GM12878 (cell line): ENCODE measurements around the gene ONECUT2. TPM values are rescaled to one million over a fixed set of nuclear protein-coding genes. Genes with fewer than 3 reads are reported as not detected.

Experiments used
- ATAC-seq: fragments of 200-7000 bp; cut with Tn5 transposase; 3 replicates; pipeline ENCODE4 v1.9.1; 2020; ENCODE audit warnings: mild to moderate bottlenecking, moderate library complexity
- BruUV-seq: library from RNA; stranded (reverse); fragments of 400-500 nt; replicated peaks from 2 replicates; lab custom pipeline; 2021; lab: Mats Ljungman, UMichigan
- CTCF ChIA-PET: fragments of 300-600 bp; sonication (Branson Sonifier 250); formaldehyde crosslinking; extraction: SDS; loops from one replicate; lab custom pipeline; 2021; ENCODE audit warnings: inconsistent platforms; lab: Yijun Ruan, JAX
- POLR2A ChIA-PET: fragments of 350-600 bp; formaldehyde crosslinking; extraction: SDS; loops from one replicate; lab custom pipeline; 2021; ENCODE audit warnings: inconsistent platforms; lab: Charles Lee
- RAD21 ChIA-PET: fragments of 300-600 bp; sonication (Branson Sonifier 250); formaldehyde crosslinking; loops from one replicate; lab custom pipeline; 2023; ENCODE audit warnings: antibody characterized with exemption; ENCODE audit not compliant: unreplicated experiment; lab: Charles Lee
- SMC1A ChIA-PET: fragments of 300-600 bp; sonication (Branson Sonifier 250); formaldehyde crosslinking; loops from one replicate; lab custom pipeline; 2023; ENCODE audit not compliant: unreplicated experiment, uncharacterized antibody; lab: Charles Lee
- DNase-seq: peaks from one replicate; pipeline ENCODE4 v3.0.0-alpha.2; 2011; ENCODE audit warnings: low read depth, low spot score
- FAIRE-seq: peaks from 3 replicates; lab custom pipeline; 2011; peaks lifted over from hg19 to GRCh38; lab: Jason Lieb, UNC
- H2AFZ ChIP-seq: 2 replicates; pipeline ENCODE4 v1.6.0; 2011; ENCODE audit warnings: low read depth, low read length, control low read depth; ENCODE audit not compliant: control insufficient read depth
- H3K27ac ChIP-seq: 2 replicates; pipeline ENCODE4 v1.5.1; 2011; ENCODE audit warnings: control low read depth; ENCODE audit not compliant: control insufficient read depth, insufficient read depth
- H3K27me3 ChIP-seq, 2 experiments: replicated peaks in 1 of 2; 2 replicates each; pipeline versions ENCODE4 v1.6.0 to v1.6.1; 2011; ENCODE audit warnings: low read length in 1 of 2; ENCODE audit not compliant: control insufficient read depth in 2 of 2, insufficient read depth in 2 of 2
- H3K36me3 ChIP-seq, 2 experiments: 2 replicates each; pipeline ENCODE4 v1.5.1; 2011; ENCODE audit warnings: low read length in 1 of 2; ENCODE audit not compliant: control insufficient read depth in 2 of 2, insufficient read depth in 2 of 2
- H3K4me1 ChIP-seq: 2 replicates; pipeline ENCODE4 v1.6.1; 2011; ENCODE audit warnings: mild to moderate bottlenecking, low read length, moderate library complexity, mixed read lengths; ENCODE audit not compliant: control insufficient read depth, insufficient read depth
- H3K4me2 ChIP-seq: 2 replicates; pipeline ENCODE4 v1.6.0; 2011; ENCODE audit warnings: control low read depth; ENCODE audit not compliant: control insufficient read depth, insufficient read depth
- H3K4me3 ChIP-seq: fragments of 200-600 bp; sonication (generic); 2 replicates; pipeline ENCODE4 v1.5.1; 2016
- H3K79me2 ChIP-seq: 2 replicates; pipeline ENCODE4 v1.6.0; 2011; ENCODE audit warnings: low read length; ENCODE audit not compliant: control insufficient read depth, insufficient read depth
- H3K9ac ChIP-seq: 2 replicates; pipeline ENCODE4 v1.8.0; 2011; ENCODE audit warnings: low read length, control low read depth, mixed read lengths; ENCODE audit not compliant: control insufficient read depth, insufficient read depth
- H3K9me3 ChIP-seq: replicated peaks from 3 replicates; pipeline ENCODE4 v1.5.1; 2011; ENCODE audit warnings: mild to moderate bottlenecking, low read length; ENCODE audit not compliant: control insufficient read depth, insufficient read depth
- H4K20me1 ChIP-seq: 2 replicates; pipeline ENCODE4 v1.6.0; 2011; ENCODE audit not compliant: control insufficient read depth, insufficient read depth
- CUX1 ChIP-seq: IDR thresholded peaks from 2 replicates; pipeline ENCODE4 v1.6.1; 2012; ENCODE audit warnings: improper control_type of control experiment, low read depth, low read length; ENCODE audit not compliant: insufficient replicate concordance
- FOXM1 ChIP-seq: IDR thresholded peaks from 2 replicates; pipeline ENCODE4 v1.6.1; 2012; ENCODE audit warnings: low read depth, mild to moderate bottlenecking, inconsistent platforms, low read length, moderate library complexity
- GATAD2B ChIP-seq: fragments of 450-650 bp; conservative IDR thresholded peaks from 2 replicates; pipeline ENCODE4 v1.6.1; 2017; ENCODE audit warnings: low read depth, mild to moderate bottlenecking, moderate library complexity
- NFYA ChIP-seq: IDR thresholded peaks from 2 replicates; pipeline ENCODE4 v1.6.1; 2011; ENCODE audit warnings: low read depth, mild to moderate bottlenecking, low read length, improper control_type of control experiment, borderline replicate concordance
- NR2C1 ChIP-seq: fragments of 450-650 bp; IDR thresholded peaks from 2 replicates; pipeline ENCODE4 v1.6.1; 2017; ENCODE audit warnings: antibody characterized with exemption, mild to moderate bottlenecking, moderate library complexity
- RBBP5 ChIP-seq: fragments of 200-600 bp; sonication (generic); conservative IDR thresholded peaks from 2 replicates; pipeline ENCODE4 v1.6.1; 2016
- SMAD5 ChIP-seq: IDR thresholded peaks from 2 replicates; pipeline ENCODE4 v1.6.1; 2016; ENCODE audit warnings: antibody characterized with exemption, low read depth
- SMARCA5 ChIP-seq: fragments of 450-650 bp; IDR thresholded peaks from 2 replicates; pipeline ENCODE4 v1.6.1; 2017; ENCODE audit warnings: mild to moderate bottlenecking
- SRF ChIP-seq, 2 experiments: IDR thresholded peaks; 2 replicates each; pipeline ENCODE4 v1.6.1; 2011; ENCODE audit warnings: low read depth in 2 of 2, low read length in 2 of 2, mild to moderate bottlenecking in 1 of 2, moderate library complexity in 1 of 2
- USF2 ChIP-seq: IDR thresholded peaks from 2 replicates; pipeline ENCODE4 v1.6.1; 2011; ENCODE audit warnings: low read depth, low read length, improper control_type of control experiment, borderline replicate concordance
- ZBTB4 ChIP-seq: fragments of 450-650 bp; formaldehyde crosslinking; IDR thresholded peaks from 2 replicates; pipeline ENCODE4 v1.4.0; 2022; ENCODE audit warnings: mild to moderate bottlenecking, moderate library complexity
- ZZZ3 ChIP-seq: IDR thresholded peaks from 2 replicates; pipeline ENCODE4 v1.6.1; 2011; ENCODE audit warnings: low read depth; ENCODE audit not compliant: control insufficient read depth, insufficient read length
- WGBS: methylation state at CpG from one replicate; pipeline ENCODE4 v1.1.6; 2016; ENCODE audit warnings: low lambda C conversion rate; ENCODE audit not compliant: insufficient replicate concordance, insufficient coverage; ENCODE audit errors: missing lambda C conversion rate; 5-methylcytosine and 5-hydroxymethylcytosine counted together
- in situ Hi-C: fragments of 300-500 bp; cut with MboI; formaldehyde crosslinking; loops from 9 replicates; pipeline ENCODE4 v1.14.3; 2018; ENCODE audit warnings: mixed read lengths
- intact Hi-C: fragments of 100-400 bp; cut with micrococcal nuclease; formaldehyde crosslinking; loops from one replicate; pipeline ENCODE4 v1.14.2; 2022; ENCODE audit not compliant: unreplicated experiment
- polyA plus RNA-seq, 11 experiments: library from polyadenylated mRNA; depleted of rRNA in 4 of 11; unstranded in 6 of 11; stranded (reverse) in 5 of 11; fragments of >200 nt; fragmentation: Nextera tagmentation in 4 of 11; fragmentation: Illumina TruSeq in 1 of 11; extraction: Ambion mirVana in 4 of 11; extraction: Trizol in 1 of 11; gene quantifications; 1 replicate in 1 of 11; 2 replicates in 10 of 11; pipeline versions ENCODE4 v1.2.1 to v1.2.3, GENCODE V29; 2011 to 2016; ENCODE audit warnings: inconsistent platforms in 2 of 11, missing spikeins in 2 of 11, low read depth in 1 of 11
- total RNA-seq, 4 experiments: library from RNA; depleted of rRNA in 3 of 4; stranded (reverse); fragments of >200 nt in 3 of 4; fragmentation: Illumina TruSeq in 1 of 4; extraction: Trizol in 1 of 4; gene quantifications; 2 replicates each; pipeline versions ENCODE4 v1.2.1 to v1.2.3, GENCODE V29; 2013 to 2021

ONECUT2 gene
- total and polyA plus RNA-seq, 10 of the 15 experiments (the other 5 are each of a cell fraction or from before 2014, with no cell fraction given) = 0.01 to 0.03 TPM; not detected in 8

GRCh38 chr18:57416542-57416941 lies 18.6 kb upstream of the ONECUT2 start:
- ChIA-PET CTCF (no interaction called here), RAD21 (interaction anchor here (0.9 kb wide), 1 partner anchor 547 kb away, joined by 3 read pairs; no protein-coding TSS in a partner anchor), POLR2A (no interaction called here), SMC1A (no interaction called here)
- no peak overlapping the region for H2AFZ ChIP-seq
- in situ Hi-C loops = no loop called here
- H3K9me3 ChIP-seq = no peaks in the 10 kb centered on the region
- no peaks in the 10 kb centered on the region for H3K27me3 ChIP-seq
- no peak overlapping the region for H3K4me2 ChIP-seq
- BruUV-seq = no TSS peak
- intact Hi-C loops = no loop called here
- no peak for ATAC-seq
- H3K4me3 ChIP-seq = no peak overlapping the region
- TF ChIP-seq FOXM1 (no peak), RBBP5 (no peak), ZBTB4 (CRISPR knock-in tag) (no peak), NFYA (no peak), USF2 (no peak), SMARCA5 (no peak), GATAD2B (no peak), SMAD5 (no peak), NR2C1 (no peak), SRF (IDR thresholded peaks at IDR 0.05; ENCODE audit: low read depth in 2 of 2, low read length in 2 of 2) (no peak), CUX1 (no peak), ZZZ3 (no peak)
- no peaks in the 10 kb centered on the region for H3K79me2 ChIP-seq
- H4K20me1 ChIP-seq = no peaks in the 10 kb centered on the region
- no peaks in the 10 kb centered on the region for H3K4me1 ChIP-seq
- no peak for FAIRE-seq
- 2% methylated on average over 4 of the region's 4 CpGs for WGBS
- no peak overlapping the region for H3K9ac ChIP-seq
- no peaks in the 10 kb centered on the region for H3K36me3 ChIP-seq
- no peak overlapping the region for H3K27ac ChIP-seq
- DNase-seq = no peak
